GM12874 (cell line): ENCODE data around the gene PRR36.

Experiments
- TF ChIP-seq, protein P1 (sequence below): IDR thresholded peaks from 2 replicates; pipeline ENCODE4 v1.5.1; 2011; ENCODE audit warnings: low read depth, mild to moderate bottlenecking, control low read depth, low read length, moderate library complexity; ENCODE audit not compliant: insufficient read depth

The PRR36 gene

GRCh38 chr19:7819337-7819736 is 54.9 kb downstream of the PRR36 start:
- TF ChIP-seq, protein P1, sequence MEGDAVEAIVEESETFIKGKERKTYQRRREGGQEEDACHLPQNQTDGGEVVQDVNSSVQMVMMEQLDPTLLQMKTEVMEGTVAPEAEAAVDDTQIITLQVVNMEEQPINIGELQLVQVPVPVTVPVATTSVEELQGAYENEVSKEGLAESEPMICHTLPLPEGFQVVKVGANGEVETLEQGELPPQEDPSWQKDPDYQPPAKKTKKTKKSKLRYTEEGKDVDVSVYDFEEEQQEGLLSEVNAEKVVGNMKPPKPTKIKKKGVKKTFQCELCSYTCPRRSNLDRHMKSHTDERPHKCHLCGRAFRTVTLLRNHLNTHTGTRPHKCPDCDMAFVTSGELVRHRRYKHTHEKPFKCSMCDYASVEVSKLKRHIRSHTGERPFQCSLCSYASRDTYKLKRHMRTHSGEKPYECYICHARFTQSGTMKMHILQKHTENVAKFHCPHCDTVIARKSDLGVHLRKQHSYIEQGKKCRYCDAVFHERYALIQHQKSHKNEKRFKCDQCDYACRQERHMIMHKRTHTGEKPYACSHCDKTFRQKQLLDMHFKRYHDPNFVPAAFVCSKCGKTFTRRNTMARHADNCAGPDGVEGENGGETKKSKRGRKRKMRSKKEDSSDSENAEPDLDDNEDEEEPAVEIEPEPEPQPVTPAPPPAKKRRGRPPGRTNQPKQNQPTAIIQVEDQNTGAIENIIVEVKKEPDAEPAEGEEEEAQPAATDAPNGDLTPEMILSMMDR = no peak

GRCh38 chr19:7818806-7819205 is 55.4 kb downstream of the PRR36 start:
- TF ChIP-seq, protein P1 = no peak
